HepG2 (cell line): ENCODE data around the gene NDST1. TPM values are rescaled to one million over a fixed set of nuclear protein-coding genes. Genes with fewer than 3 reads are reported as not detected.

Source experiments
- ATAC-seq: fragments of 200-7000 bp; cut with Tn5 transposase; 3 replicates; pipeline ENCODE4 v1.9.1; 2020; ENCODE audit warnings: mild to moderate bottlenecking, moderate library complexity
- BruUV-seq: library from RNA; stranded (reverse); fragments of 400-500 nt; replicated peaks from 2 replicates; lab custom pipeline; 2021; lab: Mats Ljungman, UMichigan
- CTCF ChIA-PET: fragments of 300-600 bp; formaldehyde crosslinking; extraction: SDS; loops from one replicate; lab custom pipeline; 2021; ENCODE audit warnings: low total read pairs, inconsistent platforms, low intra/inter-chr PET ratio; lab: Yijun Ruan, JAX
- POLR2A ChIA-PET: fragments of 350-600 bp; sonication (Branson Sonifier 250); formaldehyde crosslinking; loops from one replicate; lab custom pipeline; 2020; ENCODE audit warnings: antibody characterized with exemption, inconsistent platforms; lab: Yijun Ruan, JAX
- DNase-seq: peaks from one replicate; pipeline ENCODE4 v3.0.0-alpha.2; 2015; ENCODE audit warnings: low spot score
- FAIRE-seq: peaks from 3 replicates; lab custom pipeline; 2011; peaks lifted over from hg19 to GRCh38; lab: Jason Lieb, UNC
- H2AFZ ChIP-seq: one replicate; pipeline ENCODE4 v1.6.1; 2011; ENCODE audit warnings: low read length, inconsistent platforms
- H3K27ac ChIP-seq: fragments of 300-600 bp; 3 replicates; pipeline ENCODE4 v1.8.0; 2011; ENCODE audit warnings: mixed run types, mild to moderate bottlenecking, mixed read lengths, low read length, inconsistent platforms; ENCODE audit not compliant: insufficient read depth; ENCODE audit errors: extremely low read length
- H3K27me3 ChIP-seq, 2 experiments: fragments of 200-600 bp in 1 of 2; 2 replicates in 1 of 2; 3 replicates in 1 of 2; pipeline versions ENCODE4 v1.6.0 to v1.8.0; 2011; ENCODE audit warnings: low read length in 2 of 2, mild to moderate bottlenecking in 2 of 2, moderate library complexity in 2 of 2, inconsistent platforms in 1 of 2; ENCODE audit not compliant: insufficient read depth in 2 of 2, control insufficient read depth in 1 of 2
- H3K36me3 ChIP-seq, 2 experiments: fragments of 200-600 bp in 1 of 2; replicated peaks in 1 of 2; 2 replicates in 1 of 2; 3 replicates in 1 of 2; pipeline versions ENCODE4 v1.5.1 to v1.8.0; 2011; ENCODE audit warnings: low read length in 2 of 2, inconsistent platforms in 1 of 2; ENCODE audit not compliant: insufficient read depth in 2 of 2, control insufficient read depth in 1 of 2
- H3K4me1 ChIP-seq: 2 replicates; pipeline ENCODE4 v1.5.1; 2012; ENCODE audit warnings: low read length, inconsistent platforms; ENCODE audit not compliant: insufficient read depth
- H3K4me2 ChIP-seq: 2 replicates; pipeline ENCODE4 v1.6.0; 2011; ENCODE audit warnings: low read depth, low read length, inconsistent platforms
- H3K4me3 ChIP-seq, 3 experiments: fragments of 200-600 bp in 1 of 3; sonication (generic), shearing (Covaris generic) in 1 of 3; replicated peaks in 1 of 3; 2 replicates each; pipeline ENCODE4 v1.5.1; 2011 to 2016; ENCODE audit warnings: low read length in 3 of 3, inconsistent platforms in 2 of 3, low read depth in 2 of 3, mild to moderate bottlenecking in 2 of 3, control low read depth in 1 of 3, mixed read lengths in 1 of 3; ENCODE audit not compliant: insufficient read depth in 1 of 3
- H3K79me2 ChIP-seq: one replicate; pipeline ENCODE4 v1.6.1; 2011; ENCODE audit warnings: low read length, inconsistent platforms; ENCODE audit not compliant: insufficient read depth
- H3K9ac ChIP-seq: 2 replicates; pipeline ENCODE4 v1.6.0; 2011; ENCODE audit warnings: mild to moderate bottlenecking, low read depth, low read length, inconsistent platforms; ENCODE audit not compliant: insufficient read depth
- H3K9me3 ChIP-seq: 2 replicates; pipeline ENCODE4 v1.5.1; 2012; ENCODE audit warnings: mild to moderate bottlenecking, low read length
- H4K20me1 ChIP-seq: 2 replicates; pipeline ENCODE4 v1.6.0; 2011; ENCODE audit warnings: inconsistent platforms, mild to moderate bottlenecking, low read length, moderate library complexity; ENCODE audit not compliant: insufficient read depth
- ARNTL ChIP-seq: sonication (generic); formaldehyde crosslinking; IDR thresholded peaks from 2 replicates; pipeline ENCODE4 v1.4.0; 2020; ENCODE audit warnings: mild to moderate bottlenecking, missing genetic modification reagents
- ATF1 ChIP-seq: IDR thresholded peaks from 2 replicates; pipeline ENCODE4 v1.6.1; 2016; ENCODE audit warnings: mild to moderate bottlenecking, control low read depth
- ATF7-NPFF ChIP-seq: sonication (generic); formaldehyde crosslinking; IDR thresholded peaks from 2 replicates; pipeline ENCODE4 v1.8.1; 2023; ENCODE audit warnings: mild to moderate bottlenecking, low read depth, missing genetic modification reagents, moderate library complexity
- CHD4 ChIP-seq: fragments of 200-600 bp; sonication (generic); IDR thresholded peaks from 2 replicates; pipeline ENCODE4 v1.7.0; 2017; ENCODE audit warnings: mild to moderate bottlenecking, low read length, borderline replicate concordance
- DNMT1 ChIP-seq: sonication (generic); formaldehyde crosslinking; IDR thresholded peaks from 2 replicates; pipeline ENCODE4 v1.5.1; 2020; ENCODE audit warnings: mild to moderate bottlenecking, missing genetic modification reagents
- FOXM1 ChIP-seq: sonication (generic); formaldehyde crosslinking; IDR thresholded peaks from 2 replicates; pipeline ENCODE4 v1.5.0; 2020; ENCODE audit warnings: missing genetic modification reagents
- FUBP1 ChIP-seq: sonication (generic); formaldehyde crosslinking; IDR thresholded peaks from 2 replicates; pipeline ENCODE4 v1.5.1; 2020; ENCODE audit warnings: missing genetic modification reagents, mild to moderate bottlenecking, borderline replicate concordance
- PCBP2 ChIP-seq: fragments of 200-400 bp; formaldehyde crosslinking; optimal IDR thresholded peaks from 2 replicates; pipeline ENCODE3; 2018; ENCODE audit warnings: low read length, low read depth; ENCODE audit not compliant: poor library complexity, severe bottlenecking
- TRIM22 ChIP-seq: fragments of 450-650 bp; IDR thresholded peaks from 2 replicates; pipeline ENCODE4 v1.6.1; 2017
- ZBTB40 ChIP-seq, 2 experiments: fragments of 450-650 bp in 1 of 2; sonication (generic) in 1 of 2; formaldehyde crosslinking in 1 of 2; IDR thresholded peaks; 2 replicates each; pipeline versions ENCODE4 v1.6.1 to v1.8.0; 2016 to 2022; ENCODE audit warnings: antibody characterized with exemption in 1 of 2, mild to moderate bottlenecking in 1 of 2, missing genetic modification reagents in 1 of 2
- ZNF10 ChIP-seq: sonication (generic); formaldehyde crosslinking; IDR thresholded peaks from 2 replicates; pipeline ENCODE4 v1.4.0; 2020; ENCODE audit warnings: mild to moderate bottlenecking, low read depth, missing genetic modification reagents, borderline replicate concordance
- ZNF333 ChIP-seq: sonication (generic); formaldehyde crosslinking; IDR thresholded peaks from 2 replicates; pipeline ENCODE4 v1.4.0; 2020; ENCODE audit warnings: mild to moderate bottlenecking, missing genetic modification reagents, borderline replicate concordance
- ZNF720 ChIP-seq: sonication (generic); formaldehyde crosslinking; IDR thresholded peaks from 2 replicates; pipeline ENCODE4 v1.4.0; 2020; ENCODE audit warnings: missing genetic modification reagents
- WGBS: methylation state at CpG from one replicate; pipeline ENCODE4 v1.1.6; 2017; ENCODE audit warnings: low lambda C conversion rate; 5-methylcytosine and 5-hydroxymethylcytosine counted together
- in situ Hi-C: cut with HindIII; loops from 2 replicates; pipeline ENCODE4 v1.10.0; 2017; ENCODE audit warnings: low pct_unique_long_range_greater_than_20kb; ENCODE audit not compliant: extremely low pct_ligation_motif_present
- intact Hi-C: fragments of 100-400 bp; cut with micrococcal nuclease; formaldehyde crosslinking; loops from one replicate; pipeline ENCODE4 v1.10.0; 2022; ENCODE audit not compliant: unreplicated experiment
- polyA plus RNA-seq, 8 experiments: library from polyadenylated mRNA; depleted of rRNA in 3 of 8; stranded (reverse) in 7 of 8; unstranded in 1 of 8; fragments of >200 nt; fragmentation: Illumina TruSeq in 4 of 8; extraction: Trizol in 4 of 8; gene quantifications; 2 replicates each; pipeline versions ENCODE4 v1.2.1 to v1.2.3, GENCODE V29; 2011 to 2016; ENCODE audit warnings: low read depth in 4 of 8, missing spikeins in 1 of 8, mixed read lengths in 1 of 8; ENCODE audit not compliant: insufficient read depth in 1 of 8
- total RNA-seq, 5 experiments: library from RNA; depleted of rRNA; stranded (reverse); fragments of >200 nt; fragmentation: Illumina TruSeq; extraction: Trizol; gene quantifications; 2 replicates each; pipeline ENCODE4 v1.2.3, GENCODE V29; 2016; ENCODE audit warnings: low read depth in 1 of 5

NDST1 gene
- total and polyA plus RNA-seq, 2 of the 13 experiments (the other 11 are each of a cell fraction or from before 2014, with no cell fraction given) = 23.8 to 26.2 TPM

GRCh38 chr5:150554857-150555256, 46.9 kb downstream of the NDST1 start:
- Histone ChIP-seq H3K27ac (no peak overlapping the region), H3K9me3 (no peaks in the 10 kb centered on the region), H3K27me3 (no peaks in the 10 kb centered on the region), H2AFZ (no peak overlapping the region), H3K4me3 (no peak overlapping the region), H3K9ac (no peak overlapping the region), H3K4me2 (no peak overlapping the region), H4K20me1 (no peaks in the 10 kb centered on the region), H3K36me3 (peaks cover 17 to 42% of the 10 kb centered on the region in 2 experiments; a peak in 4 of 5 replicates), H3K4me1 (no peaks in the 10 kb centered on the region), H3K79me2 (no peaks in the 10 kb centered on the region)
- ChIA-PET CTCF (no interaction called here), POLR2A (no interaction called here)
- intact Hi-C loops = no loop called here
- no peak for ATAC-seq
- FAIRE-seq = no peak
- no TSS peak for BruUV-seq
- in situ Hi-C loops = no loop called here
- WGBS = 90% methylated on average over 5 of the region's 8 CpGs
- no peak for DNase-seq
- TF ChIP-seq ZNF720 (no peak), CHD4 (no peak), TRIM22 (no peak), FUBP1 (CRISPR knock-in tag) (no peak), FOXM1 (CRISPR knock-in tag) (no peak), ZNF10 (no peak), ARNTL (CRISPR knock-in tag) (no peak), ZNF333 (CRISPR knock-in tag) (no peak), ZBTB40 (IDR thresholded peaks at IDR 0.05) (no peak), ZBTB40 (CRISPR knock-in tag; IDR thresholded peaks at IDR 0.05) (no peak), ATF7-NPFF (CRISPR knock-in tag) (no peak), DNMT1 (CRISPR knock-in tag) (no peak), PCBP2 (no peak), ATF1 (no peak)
